Stomach (tissue), 4 donors: ENCODE measurements around the gene HNF1B.

Source experiments
- EP300 ChIP-seq: sonication (generic); formaldehyde crosslinking; IDR thresholded peaks from one replicate; pipeline ENCODE4 v1.6.1; 2017; ENCODE audit warnings: antibody characterized with exemption
- POLR2A ChIP-seq, 4 donors: fragments of 450-650 bp; IDR thresholded peaks; one replicate each; pipeline ENCODE4 v1.6.1; 2016; ENCODE audit warnings: antibody characterized with exemption in 4 of 4, control low read depth in 2 of 4, mild to moderate bottlenecking in 1 of 4, moderate library complexity in 1 of 4
- POLR2AphosphoS5 ChIP-seq, 3 donors: sonication (generic); formaldehyde crosslinking; IDR thresholded peaks; one replicate each; pipeline ENCODE4 v1.6.1; 2016; ENCODE audit warnings: antibody characterized with exemption in 3 of 3
- TF ChIP-seq, protein P1 (sequence below), 7 experiments: fragments of 450-650 bp in 4 of 7; fragments of 200-600 bp in 3 of 7; sonication (generic) in 3 of 7; IDR thresholded peaks; one replicate each; pipeline ENCODE4 v1.5.1; 2016 to 2019; ENCODE audit warnings: antibody characterized with exemption in 7 of 7, control low read depth in 2 of 7, mild to moderate bottlenecking in 1 of 7

DNA sequence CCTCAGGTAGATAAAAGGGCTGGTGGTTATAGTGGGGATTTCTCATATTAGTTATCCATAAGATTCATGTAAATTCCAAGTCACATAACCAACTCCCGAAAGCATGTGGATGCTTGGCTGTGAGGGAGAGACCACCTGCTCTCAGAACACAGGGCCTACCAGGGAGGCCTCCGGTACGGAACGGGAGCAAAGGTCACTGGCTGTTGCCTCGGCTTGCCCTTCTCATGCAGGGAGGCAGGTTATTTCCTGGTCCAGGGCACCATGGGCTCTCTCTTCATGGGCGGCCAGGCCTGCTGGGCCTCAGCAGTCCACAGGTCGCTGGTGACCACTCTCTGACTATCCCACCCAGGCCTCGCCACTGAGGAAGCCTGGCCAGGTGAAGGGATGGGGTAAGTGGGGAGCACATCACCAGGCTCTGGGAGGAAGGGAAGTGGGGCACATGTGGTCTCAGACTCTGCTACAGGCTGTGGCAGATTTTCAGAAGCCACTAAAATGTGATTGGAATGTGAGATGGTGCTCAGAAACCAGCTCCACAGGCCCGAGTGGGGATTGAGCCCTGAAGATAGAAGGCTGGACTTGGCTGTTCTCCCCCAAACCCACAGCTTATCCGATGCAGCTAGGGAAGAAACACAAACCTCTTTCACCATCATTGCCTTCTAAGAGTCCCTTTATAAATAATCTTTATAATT lies 45.4 kb downstream of the HNF1B start:
- TF ChIP-seq EP300 (no peak), POLR2A (IDR thresholded peaks at IDR 0.05) (no peak), POLR2AphosphoS5 (IDR thresholded peaks at IDR 0.05) (no peak)
- TF ChIP-seq, protein P1, sequence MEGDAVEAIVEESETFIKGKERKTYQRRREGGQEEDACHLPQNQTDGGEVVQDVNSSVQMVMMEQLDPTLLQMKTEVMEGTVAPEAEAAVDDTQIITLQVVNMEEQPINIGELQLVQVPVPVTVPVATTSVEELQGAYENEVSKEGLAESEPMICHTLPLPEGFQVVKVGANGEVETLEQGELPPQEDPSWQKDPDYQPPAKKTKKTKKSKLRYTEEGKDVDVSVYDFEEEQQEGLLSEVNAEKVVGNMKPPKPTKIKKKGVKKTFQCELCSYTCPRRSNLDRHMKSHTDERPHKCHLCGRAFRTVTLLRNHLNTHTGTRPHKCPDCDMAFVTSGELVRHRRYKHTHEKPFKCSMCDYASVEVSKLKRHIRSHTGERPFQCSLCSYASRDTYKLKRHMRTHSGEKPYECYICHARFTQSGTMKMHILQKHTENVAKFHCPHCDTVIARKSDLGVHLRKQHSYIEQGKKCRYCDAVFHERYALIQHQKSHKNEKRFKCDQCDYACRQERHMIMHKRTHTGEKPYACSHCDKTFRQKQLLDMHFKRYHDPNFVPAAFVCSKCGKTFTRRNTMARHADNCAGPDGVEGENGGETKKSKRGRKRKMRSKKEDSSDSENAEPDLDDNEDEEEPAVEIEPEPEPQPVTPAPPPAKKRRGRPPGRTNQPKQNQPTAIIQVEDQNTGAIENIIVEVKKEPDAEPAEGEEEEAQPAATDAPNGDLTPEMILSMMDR (IDR thresholded peaks at IDR 0.05), result no peak
